H9 (cell line): ENCODE measurements around the gene CYFIP1. TPM values are rescaled to one million over a fixed set of nuclear protein-coding genes. Genes with fewer than 3 reads are reported as not detected.

Experiments used
- DNase-seq: peaks from one replicate; pipeline ENCODE4 v3.0.0-alpha.2; 2017
- H2AFZ ChIP-seq: one replicate; pipeline ENCODE4 v1.6.1; 2013; ENCODE audit warnings: mild to moderate bottlenecking, low read length, control low read depth, moderate library complexity
- H2AK5ac ChIP-seq: 2 replicates; pipeline ENCODE4 v1.6.1; 2013; ENCODE audit warnings: low read length, control low read depth, mixed read lengths; ENCODE audit not compliant: insufficient read length
- H2BK120ac ChIP-seq: one replicate; pipeline ENCODE4 v1.6.1; 2013; ENCODE audit warnings: low read depth, mild to moderate bottlenecking, low read length, control low read depth, inconsistent platforms; ENCODE audit not compliant: poor library complexity, severe bottlenecking
- H2BK12ac ChIP-seq: 2 replicates; pipeline ENCODE4 v1.6.1; 2013; ENCODE audit warnings: low read length, control low read depth, mixed read lengths, low read depth; ENCODE audit not compliant: insufficient read length
- H2BK15ac ChIP-seq: 2 replicates; pipeline ENCODE4 v1.6.1; 2013; ENCODE audit warnings: low read depth, low read length, control low read depth
- H2BK20ac ChIP-seq: one replicate; pipeline ENCODE4 v1.6.1; 2013; ENCODE audit warnings: low read depth, mild to moderate bottlenecking, low read length, control low read depth, inconsistent platforms; ENCODE audit not compliant: poor library complexity, severe bottlenecking
- H2BK5ac ChIP-seq: 2 replicates; pipeline ENCODE4 v1.6.1; 2013; ENCODE audit warnings: low read length, control low read depth, mixed read lengths; ENCODE audit not compliant: insufficient read length
- H3K14ac ChIP-seq: 2 replicates; pipeline ENCODE4 v1.6.1; 2013; ENCODE audit warnings: low read length, control low read depth; ENCODE audit not compliant: insufficient read depth
- H3K18ac ChIP-seq: 2 replicates; pipeline ENCODE4 v1.6.1; 2013; ENCODE audit warnings: low read depth, mild to moderate bottlenecking, mixed read lengths, low read length, control low read depth; ENCODE audit not compliant: insufficient read length
- H3K23ac ChIP-seq: 2 replicates; pipeline ENCODE4 v1.6.1; 2013; ENCODE audit warnings: low read length, control low read depth, mixed read lengths, low read depth; ENCODE audit not compliant: insufficient read length
- H3K23me2 ChIP-seq: 2 replicates; pipeline ENCODE4 v1.6.1; 2013; ENCODE audit warnings: low read depth, mild to moderate bottlenecking, mixed read lengths, low read length, control low read depth; ENCODE audit not compliant: insufficient read length, poor library complexity, severe bottlenecking
- H3K27ac ChIP-seq: 2 replicates; pipeline ENCODE4 v1.5.1; 2013; ENCODE audit warnings: low read length, control low read depth, mixed read lengths, low read depth; ENCODE audit not compliant: insufficient read length
- H3K27me3 ChIP-seq: 2 replicates; pipeline ENCODE4 v1.6.1; 2013; ENCODE audit warnings: low read length, control low read depth, inconsistent platforms; ENCODE audit not compliant: insufficient read depth
- H3K4ac ChIP-seq: 2 replicates; pipeline ENCODE4 v1.6.1; 2013; ENCODE audit warnings: low read depth, mild to moderate bottlenecking, control low read depth, inconsistent platforms, low read length, moderate library complexity
- H3K4me1 ChIP-seq: 2 replicates; pipeline ENCODE4 v1.6.1; 2013; ENCODE audit warnings: low read length, control low read depth, inconsistent platforms; ENCODE audit not compliant: insufficient read depth
- H3K4me2 ChIP-seq: 2 replicates; pipeline ENCODE4 v1.6.1; 2013; ENCODE audit warnings: low read length, control low read depth, mixed read lengths; ENCODE audit not compliant: insufficient read length, insufficient read depth
- H3K56ac ChIP-seq: 2 replicates; pipeline ENCODE4 v1.6.1; 2013; ENCODE audit warnings: low read depth, mild to moderate bottlenecking, mixed read lengths, low read length, control low read depth; ENCODE audit not compliant: insufficient read length
- H3K79me1 ChIP-seq: 2 replicates; pipeline ENCODE4 v1.6.1; 2013; ENCODE audit warnings: low read depth, mild to moderate bottlenecking, moderate library complexity, low read length, control low read depth, inconsistent platforms; ENCODE audit not compliant: insufficient read depth, poor library complexity, severe bottlenecking
- H3K79me2 ChIP-seq: 2 replicates; pipeline ENCODE4 v1.6.1; 2013; ENCODE audit warnings: low read length, control low read depth, inconsistent platforms; ENCODE audit not compliant: insufficient read depth
- H3K9ac ChIP-seq: 2 replicates; pipeline ENCODE4 v1.6.1; 2013; ENCODE audit warnings: low read length, control low read depth, mixed read lengths; ENCODE audit not compliant: insufficient read length; ENCODE audit errors: extremely low read depth
- H3K9me3 ChIP-seq: one replicate; pipeline ENCODE4 v1.6.1; 2013; ENCODE audit warnings: low read depth, low read length, inconsistent platforms; ENCODE audit not compliant: control insufficient read depth
- H3T11ph ChIP-seq: one replicate; pipeline ENCODE4 v1.6.1; 2013; ENCODE audit warnings: mild to moderate bottlenecking, low read length, control low read depth, inconsistent platforms
- H4K20me1 ChIP-seq: one replicate; pipeline ENCODE4 v1.6.1; 2013; ENCODE audit not compliant: control insufficient read depth, insufficient read length, insufficient read depth
- H4K5ac ChIP-seq: 2 replicates; pipeline ENCODE4 v1.6.1; 2013; ENCODE audit warnings: low read depth, mild to moderate bottlenecking, mixed read lengths, low read length, control low read depth; ENCODE audit not compliant: insufficient read length
- H4K8ac ChIP-seq: replicated peaks from 2 replicates; pipeline ENCODE4 v1.6.1; 2013; ENCODE audit warnings: low read length, control low read depth, mixed read lengths, low read depth; ENCODE audit not compliant: insufficient read length
- H4K91ac ChIP-seq: 2 replicates; pipeline ENCODE4 v1.6.1; 2013; ENCODE audit warnings: low read depth, mild to moderate bottlenecking, moderate library complexity, mixed read lengths, low read length, control low read depth; ENCODE audit not compliant: insufficient read length
- H3K27ac Mint-ChIP-seq, 3 experiments: 2 replicates in 2 of 3; 3 replicates in 1 of 3; pipeline ENCODE4 v1.8.0; 2020 to 2021; ENCODE audit warnings: mixed read lengths in 3 of 3, mild to moderate bottlenecking in 1 of 3, moderate library complexity in 1 of 3
- H3K27me3 Mint-ChIP-seq: 2 replicates; pipeline ENCODE4 v1.8.0; 2021; ENCODE audit warnings: low read depth, mild to moderate bottlenecking, moderate library complexity, mixed read lengths
- H3K36me3 Mint-ChIP-seq, 3 experiments: 2 replicates in 2 of 3; 3 replicates in 1 of 3; pipeline ENCODE4 v1.8.0; 2020 to 2021; ENCODE audit warnings: low read depth in 3 of 3, mixed read lengths in 3 of 3; ENCODE audit not compliant: insufficient read depth in 1 of 3
- H3K4me1 Mint-ChIP-seq, 2 experiments: 2 replicates each; pipeline ENCODE4 v1.8.0; 2020; ENCODE audit warnings: mixed read lengths in 2 of 2
- H3K4me3 Mint-ChIP-seq, 2 experiments: 2 replicates in 1 of 2; 3 replicates in 1 of 2; pipeline ENCODE4 v1.8.0; 2020 to 2021; ENCODE audit warnings: mild to moderate bottlenecking in 2 of 2, mixed read lengths in 2 of 2, moderate library complexity in 1 of 2
- H3K9me3 Mint-ChIP-seq, 2 experiments: 2 replicates in 1 of 2; 3 replicates in 1 of 2; pipeline ENCODE4 v1.8.0; 2020; ENCODE audit warnings: mild to moderate bottlenecking in 2 of 2, mixed read lengths in 2 of 2, moderate library complexity in 1 of 2
- WGBS: extraction: QIAGEN DNeasy Blood & Tissue Kit; methylation state at CpG from one replicate; pipeline ENCODE4 v1.1.7; 2013; ENCODE audit warnings: missing lambda C conversion rate, low lambda C conversion rate, mixed read lengths; ENCODE audit not compliant: insufficient read length; ENCODE audit errors: extremely low coverage; 5-methylcytosine and 5-hydroxymethylcytosine counted together
- total RNA-seq: library from RNA; stranded (reverse); gene quantifications from 2 replicates; pipeline ENCODE4 v1.2.1, GENCODE V29; 2021
- TF ChIP-seq, protein P1 (sequence below): fragments of 200-600 bp; sonication (generic); conservative IDR thresholded peaks from 3 replicates; pipeline ENCODE4 v1.8.0; 2021; ENCODE audit warnings: antibody characterized with exemption, mild to moderate bottlenecking

Gene CYFIP1
- total RNA-seq, 1 experiment from 2014 or later = 71.2 TPM

DNA sequence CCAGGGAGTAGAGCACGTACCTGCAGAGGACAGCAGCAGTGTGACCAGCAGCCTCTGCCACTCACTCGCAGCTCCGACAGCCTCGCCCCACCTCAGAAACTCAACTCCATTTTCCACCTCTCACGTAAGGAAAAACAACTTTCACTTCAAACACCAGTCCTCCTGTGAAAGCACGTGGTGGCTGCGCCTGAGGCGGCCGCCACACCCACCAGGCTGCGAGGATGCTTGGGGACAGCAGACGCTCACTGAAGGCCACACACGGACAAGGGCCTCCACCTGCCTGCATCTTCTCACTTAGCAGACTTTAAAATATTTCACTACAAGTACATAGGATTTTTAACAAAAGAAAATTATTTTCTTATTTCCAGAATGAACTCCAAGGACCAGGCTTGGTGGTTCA, 67.9 kb downstream of the CYFIP1 start:
- no CpG with 5 or more reads among the region's 12 CpGs for WGBS
- Histone ChIP-seq H3K23me2 (no peaks in the 10 kb centered on the region), H3K27me3 (no peaks in the 10 kb centered on the region)

More for the DNA sequence above, 67.9 kb downstream of the CYFIP1 start:
- no peak overlapping the region for H3K4me2 ChIP-seq
- no peak overlapping the region for H2AK5ac ChIP-seq
- H2BK5ac ChIP-seq = no peak overlapping the region
- H4K5ac ChIP-seq = no peak overlapping the region
- no peak overlapping the region for H2BK120ac ChIP-seq
- no peak overlapping the region for H3T11ph ChIP-seq
- no peak overlapping the region for H2BK15ac ChIP-seq
- H3K9ac ChIP-seq = no peak overlapping the region
- Mint-ChIP-seq H3K4me1 (no peaks in the 10 kb centered on the region), H3K27me3 (no peaks in the 10 kb centered on the region), H3K36me3 (peaks cover 27 to 67% (median 52%) of the 10 kb centered on the region in 3 experiments), H3K4me3 (no peak overlapping the region), H3K9me3 (no peaks in the 10 kb centered on the region), H3K27ac (no peak overlapping the region; a peak in 1 of 7 replicates)
- no peak overlapping the region for H3K18ac ChIP-seq
- no peak overlapping the region for H3K14ac ChIP-seq
- no peak overlapping the region for H4K8ac ChIP-seq
- H3K56ac ChIP-seq = no peak overlapping the region
- no peak overlapping the region for H3K4ac ChIP-seq
- no peak for DNase-seq
- no peaks in the 10 kb centered on the region for H3K9me3 ChIP-seq
- H2BK12ac ChIP-seq = no peak overlapping the region
- H3K23ac ChIP-seq = no peak overlapping the region
- no peaks in the 10 kb centered on the region for H3K79me2 ChIP-seq
- no peak overlapping the region for H4K91ac ChIP-seq
- TF ChIP-seq, protein P1, sequence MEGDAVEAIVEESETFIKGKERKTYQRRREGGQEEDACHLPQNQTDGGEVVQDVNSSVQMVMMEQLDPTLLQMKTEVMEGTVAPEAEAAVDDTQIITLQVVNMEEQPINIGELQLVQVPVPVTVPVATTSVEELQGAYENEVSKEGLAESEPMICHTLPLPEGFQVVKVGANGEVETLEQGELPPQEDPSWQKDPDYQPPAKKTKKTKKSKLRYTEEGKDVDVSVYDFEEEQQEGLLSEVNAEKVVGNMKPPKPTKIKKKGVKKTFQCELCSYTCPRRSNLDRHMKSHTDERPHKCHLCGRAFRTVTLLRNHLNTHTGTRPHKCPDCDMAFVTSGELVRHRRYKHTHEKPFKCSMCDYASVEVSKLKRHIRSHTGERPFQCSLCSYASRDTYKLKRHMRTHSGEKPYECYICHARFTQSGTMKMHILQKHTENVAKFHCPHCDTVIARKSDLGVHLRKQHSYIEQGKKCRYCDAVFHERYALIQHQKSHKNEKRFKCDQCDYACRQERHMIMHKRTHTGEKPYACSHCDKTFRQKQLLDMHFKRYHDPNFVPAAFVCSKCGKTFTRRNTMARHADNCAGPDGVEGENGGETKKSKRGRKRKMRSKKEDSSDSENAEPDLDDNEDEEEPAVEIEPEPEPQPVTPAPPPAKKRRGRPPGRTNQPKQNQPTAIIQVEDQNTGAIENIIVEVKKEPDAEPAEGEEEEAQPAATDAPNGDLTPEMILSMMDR = no peak
- H3K4me1 ChIP-seq = no peaks in the 10 kb centered on the region
- H3K79me1 ChIP-seq = no peaks in the 10 kb centered on the region
- H4K20me1 ChIP-seq = no peaks in the 10 kb centered on the region
- no peak overlapping the region for H3K27ac ChIP-seq
- no peak overlapping the region for H2BK20ac ChIP-seq
- H2AFZ ChIP-seq = no peak overlapping the region
